GM19397 (cell line): ENCODE data around the gene FHL2.

Experiments used
- ATAC-seq: cut with Tn5 transposase; IDR thresholded peaks from one replicate; pipeline ENCODE4 v1.9.1; 2021; ENCODE audit warnings: mild to moderate bottlenecking, moderate library complexity; ENCODE audit not compliant: unreplicated experiment

The FHL2 gene

DNA sequence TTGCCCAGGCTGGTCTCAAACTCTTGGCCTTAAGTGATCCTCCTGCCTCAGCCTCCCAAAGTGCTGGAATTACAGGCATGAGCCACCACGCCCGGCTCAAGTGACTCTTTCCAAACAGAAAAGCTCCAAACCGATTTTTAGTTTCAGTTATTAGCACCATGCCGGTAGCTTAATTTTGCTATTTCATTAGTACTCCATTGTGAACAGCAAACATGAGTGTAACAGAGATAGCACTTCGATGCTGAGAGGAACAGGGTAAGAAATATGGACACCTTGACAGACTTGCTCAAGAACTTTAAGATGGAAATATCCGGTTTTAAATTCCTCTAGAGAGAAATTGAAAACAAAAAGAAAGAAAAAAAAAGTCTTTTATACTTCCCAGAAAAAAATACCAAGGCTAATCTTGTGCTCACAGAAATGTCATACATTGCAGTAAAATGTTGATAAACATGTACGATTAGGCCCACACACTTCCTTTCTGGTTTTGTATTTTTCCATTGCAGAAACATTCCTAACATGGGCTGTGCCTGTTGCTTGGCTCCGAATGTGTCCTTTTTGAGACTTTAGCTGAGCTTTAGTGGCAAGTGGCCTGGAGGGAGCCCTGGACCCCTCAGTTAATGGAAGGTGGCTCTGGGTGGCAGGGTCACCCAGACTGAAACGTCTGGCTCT is 18.3 kb downstream of the FHL2 start:
- no peak for ATAC-seq

DNA sequence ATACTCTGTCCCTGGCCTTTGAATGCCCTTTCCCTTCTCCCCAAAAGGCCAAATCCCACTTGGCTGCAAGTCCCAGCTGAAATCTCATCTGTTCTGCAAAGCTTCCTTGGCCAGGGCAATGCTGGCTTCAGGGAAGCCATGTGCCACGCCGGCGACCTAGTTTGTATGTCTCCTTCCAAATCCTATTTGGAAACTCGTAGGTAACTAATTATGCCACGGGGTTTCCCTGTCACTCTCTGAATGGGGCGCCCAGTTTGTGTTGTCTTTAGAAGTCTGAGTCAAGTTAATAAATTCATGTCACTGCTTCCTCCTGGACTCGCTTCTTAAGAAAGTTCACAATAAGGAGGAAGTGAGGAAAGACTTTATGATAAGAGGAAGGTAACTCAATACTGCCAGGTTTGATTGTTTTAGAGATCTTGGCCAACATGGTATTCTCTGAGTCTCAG is 19.1 kb downstream of the FHL2 start:
- no peak for ATAC-seq

DNA sequence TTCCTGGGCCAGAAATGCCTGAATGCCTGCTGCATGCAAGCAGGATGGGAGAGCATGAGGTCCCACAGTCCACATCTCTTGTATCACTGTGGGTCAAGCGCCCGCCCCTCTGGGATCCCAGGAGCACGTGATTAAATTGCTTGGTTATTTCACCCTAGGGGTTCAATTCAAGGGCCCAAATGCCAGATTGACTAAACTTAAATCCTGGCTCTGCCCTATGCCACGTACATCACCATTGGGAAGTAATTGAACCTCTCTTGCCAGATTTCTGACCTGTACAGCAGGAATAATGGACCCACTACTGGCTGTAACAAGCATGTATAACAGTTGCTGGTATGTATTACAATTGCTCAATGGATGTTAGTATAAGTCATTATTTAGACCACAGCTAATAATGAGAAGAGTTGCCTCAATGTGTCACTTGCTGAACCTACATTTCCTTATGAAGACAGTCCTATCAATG is 19.9 kb downstream of the FHL2 start:
- no peak for ATAC-seq

DNA sequence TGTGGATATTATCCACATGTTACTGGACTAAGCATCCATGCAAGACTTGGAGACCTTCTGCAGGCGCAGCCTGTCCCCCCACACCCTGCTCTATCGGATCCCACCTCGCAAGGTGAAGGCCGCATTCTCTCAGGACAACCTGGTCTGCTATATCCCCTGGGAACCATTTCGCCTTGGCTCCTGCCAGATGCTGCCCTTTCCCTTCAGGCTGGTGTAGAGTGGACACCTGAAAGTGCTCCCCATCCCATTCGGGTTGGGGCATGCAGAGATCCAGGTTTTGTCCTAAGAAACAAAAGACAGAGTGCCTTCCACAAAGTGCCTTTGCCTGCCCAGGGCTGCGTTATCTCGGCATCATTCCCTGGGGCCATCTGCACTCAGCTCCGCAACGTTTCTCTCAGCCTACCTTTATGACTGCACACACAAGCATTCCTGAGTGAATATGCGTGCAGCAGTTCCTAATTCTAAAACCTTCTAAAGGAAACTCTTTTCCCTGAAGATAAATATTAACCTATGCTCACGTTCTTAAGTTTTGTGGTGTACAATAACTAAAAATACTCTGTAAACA is 20.5 kb downstream of the FHL2 start:
- ATAC-seq: no peak

DNA sequence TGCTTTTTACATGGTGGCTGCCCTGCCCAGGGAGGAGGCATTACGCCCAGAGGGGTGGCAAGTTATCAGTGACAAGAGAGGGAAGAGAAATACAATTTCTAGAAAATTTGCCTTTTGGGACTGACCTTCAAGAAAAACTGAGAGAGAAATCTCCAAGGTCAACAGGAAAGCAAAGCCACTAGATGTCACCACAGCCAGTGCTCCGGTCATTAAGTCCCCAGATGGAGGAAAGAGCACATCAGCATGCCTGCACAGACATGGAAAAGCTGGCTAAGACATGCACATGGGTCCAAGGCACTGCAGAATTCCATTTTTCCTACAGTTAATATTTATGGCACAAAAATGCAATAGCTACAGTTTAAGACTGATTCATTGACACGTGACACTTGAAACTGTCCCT is 21.0 kb downstream of the FHL2 start:
- ATAC-seq: no peak

DNA sequence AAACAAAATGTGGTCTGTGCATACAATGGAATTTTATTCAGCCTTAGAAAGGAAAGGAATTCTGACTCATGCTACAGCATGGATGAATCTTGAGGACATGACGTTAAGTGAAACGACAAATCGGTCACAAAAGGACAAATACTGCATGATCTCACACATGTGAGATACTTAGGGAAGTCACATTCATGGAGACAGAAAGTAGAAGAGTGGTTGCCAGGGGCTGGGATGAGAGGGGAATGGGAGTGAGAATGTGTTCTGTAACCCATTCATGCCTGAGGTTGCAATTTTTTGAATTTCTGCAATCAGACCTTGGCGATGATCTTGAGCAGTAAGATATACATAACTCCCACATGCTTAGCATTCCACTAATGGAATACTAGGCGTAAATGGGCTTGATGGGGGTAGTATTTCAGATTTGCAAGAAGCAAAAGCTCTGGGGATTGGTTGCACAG is 22.0 kb downstream of the FHL2 start:
- ATAC-seq: no peak

DNA sequence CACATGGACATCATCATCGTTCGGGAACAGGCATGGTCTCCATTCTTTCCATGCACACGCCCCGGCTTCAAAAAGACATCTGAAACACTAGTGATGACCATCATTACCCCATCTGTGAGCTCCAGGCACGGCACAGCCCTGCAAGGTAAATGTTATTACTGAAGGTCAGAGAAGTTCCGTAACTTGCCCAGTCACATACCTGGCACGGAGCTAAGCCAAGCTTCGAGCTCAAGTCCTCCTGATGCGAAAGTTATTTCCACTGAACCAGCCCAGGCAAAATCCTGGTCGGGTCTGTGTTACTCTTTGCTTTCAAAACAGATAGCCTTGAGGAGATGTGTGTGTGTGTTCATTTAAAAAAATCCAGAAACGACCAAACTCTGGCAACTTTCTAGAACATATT is 22.8 kb downstream of the FHL2 start:
- ATAC-seq: no peak

DNA sequence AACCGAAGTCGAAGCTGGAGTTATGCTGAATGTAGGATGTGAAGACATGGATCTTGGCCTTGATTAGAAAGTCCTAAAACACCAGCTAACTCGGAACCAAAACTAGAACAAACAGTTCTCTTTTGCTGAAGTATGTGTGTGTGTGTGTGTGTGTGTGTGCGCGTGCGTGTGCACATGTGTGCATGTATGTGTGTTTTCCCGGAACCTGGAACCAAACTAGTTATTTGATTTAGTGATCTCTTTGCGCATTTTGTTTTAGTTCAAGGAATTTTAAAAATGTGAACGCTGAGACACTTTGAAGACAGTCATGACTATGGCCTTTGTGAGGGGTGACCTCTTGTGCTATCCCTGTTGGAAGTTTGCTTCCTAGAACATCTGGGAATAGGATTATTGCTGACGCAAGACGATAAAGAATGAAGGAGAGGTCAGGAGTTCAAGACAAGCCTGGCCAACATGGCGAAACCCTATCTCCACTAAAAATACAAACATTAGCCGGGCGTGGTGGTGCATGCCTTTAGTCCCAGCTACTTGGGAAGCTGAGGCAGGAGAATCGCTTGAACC is 23.8 kb downstream of the FHL2 start:
- ATAC-seq: no peak

DNA sequence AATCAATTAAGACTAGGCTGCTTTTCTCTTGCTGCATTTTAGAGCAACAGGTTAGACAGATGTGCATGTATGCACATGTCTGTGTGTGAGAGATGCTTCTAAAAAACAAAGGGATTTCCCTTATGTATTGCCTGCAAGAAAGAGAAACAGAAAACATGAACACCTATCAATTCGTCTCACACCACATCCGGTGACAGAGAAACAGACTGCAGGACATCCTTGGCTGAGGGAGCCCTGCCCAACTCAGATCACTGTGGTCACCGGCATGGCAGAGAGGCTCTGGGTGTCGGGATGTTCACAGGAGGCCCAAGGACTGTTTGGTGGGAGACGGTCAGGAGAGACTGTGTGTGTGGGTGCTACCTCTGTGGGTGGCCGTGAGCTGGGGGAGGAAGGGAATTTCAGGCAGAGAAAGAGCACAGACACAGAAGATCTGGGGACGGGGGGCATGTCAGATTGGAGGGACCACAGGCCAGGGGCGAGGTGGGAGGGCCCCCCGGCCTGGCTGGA is 24.9 kb downstream of the FHL2 start:
- ATAC-seq: peak; percentile 82

DNA sequence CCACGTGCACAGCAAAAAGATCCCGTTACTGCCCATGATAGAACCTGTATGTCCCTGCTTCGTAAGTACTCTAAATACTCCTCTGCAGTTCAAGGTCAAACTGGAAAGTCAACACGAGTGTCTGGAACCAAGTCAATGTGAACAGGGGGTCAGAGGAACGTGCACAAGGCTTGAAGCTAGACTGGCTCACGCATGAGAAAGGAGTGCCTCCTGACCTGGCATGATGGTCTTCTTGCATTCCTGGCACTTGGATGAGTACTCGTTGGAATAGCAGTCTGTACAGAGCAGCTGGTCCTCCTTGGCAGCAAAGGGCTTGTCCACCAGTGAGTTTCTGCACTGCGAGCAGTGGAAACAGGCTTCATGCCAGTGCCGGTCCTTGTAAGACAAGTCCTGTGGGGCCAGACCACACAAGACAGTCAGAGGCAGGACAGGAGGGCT is 25.5 kb downstream of the FHL2 start:
- ATAC-seq: peak; percentile 4

DNA sequence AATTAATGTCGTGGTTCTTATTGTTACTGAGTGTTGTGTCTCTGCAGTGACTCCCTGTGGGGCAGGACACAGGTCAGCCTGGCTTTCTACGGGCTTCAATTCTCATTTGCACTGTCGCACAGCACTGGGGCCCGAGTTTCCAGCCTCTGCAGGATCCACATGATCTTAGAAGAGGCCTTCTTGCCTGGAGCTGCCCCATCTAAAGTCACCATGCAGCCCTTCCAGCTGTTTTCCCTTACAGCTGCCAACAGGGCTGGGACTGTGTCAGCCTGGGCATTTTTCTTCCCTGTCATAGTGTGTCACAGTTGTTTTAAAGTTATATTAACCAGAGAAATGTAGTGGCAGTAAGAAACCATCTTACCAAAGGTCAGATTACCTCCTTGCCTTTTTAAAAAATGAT is 27.0 kb downstream of the FHL2 start:
- no peak for ATAC-seq

DNA sequence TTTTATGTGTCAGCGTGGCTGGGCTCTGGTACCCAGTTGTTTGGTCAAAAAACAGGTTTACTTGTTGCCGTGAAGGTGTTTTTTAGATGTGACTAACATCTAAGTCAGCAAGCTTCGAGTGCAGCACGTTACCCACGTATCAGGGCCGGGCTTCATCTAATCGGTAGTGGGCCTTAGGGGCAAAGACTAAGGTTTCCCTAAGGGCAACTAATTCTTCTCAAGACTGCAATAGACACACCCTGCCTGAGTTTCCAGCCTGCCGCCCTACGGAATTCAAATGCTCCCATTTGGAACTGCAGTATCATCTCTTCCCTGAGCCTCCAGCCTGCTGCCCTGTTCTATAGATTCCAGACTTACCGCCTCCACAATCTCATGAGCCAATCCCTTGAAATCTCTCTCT is 27.7 kb downstream of the FHL2 start:
- ATAC-seq: no peak

DNA sequence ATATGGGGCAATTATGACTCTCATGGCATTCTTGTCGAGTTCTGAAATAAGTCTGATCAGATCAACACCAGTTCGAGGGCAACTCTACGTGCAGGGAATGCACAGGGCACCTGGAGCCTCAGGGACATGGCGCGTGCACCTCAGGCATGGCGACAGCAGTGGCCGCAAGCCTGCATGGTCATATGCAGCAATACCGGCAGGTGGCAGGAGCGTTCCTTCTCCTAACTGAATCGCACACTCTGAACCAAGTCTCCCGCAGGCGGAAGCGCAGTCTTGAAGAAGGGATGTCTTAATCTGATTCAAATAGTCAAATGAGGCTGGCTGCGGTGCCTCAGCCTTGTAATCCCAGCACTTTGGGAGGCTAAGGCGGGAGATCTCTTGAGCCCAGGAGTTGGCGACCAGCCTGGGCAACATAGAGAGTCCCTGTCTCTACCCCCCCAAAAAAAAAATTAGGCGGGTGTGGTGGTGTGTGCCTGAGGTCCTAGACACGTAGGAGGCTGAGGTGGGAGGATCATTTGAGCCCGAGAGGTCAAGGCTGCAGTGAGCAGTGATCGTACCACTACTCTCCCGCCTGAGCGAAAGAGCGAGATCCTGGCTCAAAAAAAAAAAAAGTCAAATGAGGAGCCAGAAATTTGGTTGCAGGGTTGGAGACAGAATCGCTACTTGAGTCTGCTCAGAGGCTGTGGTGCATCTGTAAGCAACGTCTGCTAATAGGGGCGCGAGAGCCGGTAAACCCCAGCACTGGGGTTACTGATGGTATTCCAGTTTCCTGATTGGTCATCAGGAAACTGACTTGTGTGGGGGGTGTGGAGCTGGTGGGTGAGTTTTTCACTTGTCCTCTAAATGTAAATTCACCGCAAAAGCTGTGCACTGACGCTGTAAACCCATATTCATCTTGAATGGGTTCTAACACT is 28.8 kb downstream of the FHL2 start:
- ATAC-seq: peak; percentile 85

DNA sequence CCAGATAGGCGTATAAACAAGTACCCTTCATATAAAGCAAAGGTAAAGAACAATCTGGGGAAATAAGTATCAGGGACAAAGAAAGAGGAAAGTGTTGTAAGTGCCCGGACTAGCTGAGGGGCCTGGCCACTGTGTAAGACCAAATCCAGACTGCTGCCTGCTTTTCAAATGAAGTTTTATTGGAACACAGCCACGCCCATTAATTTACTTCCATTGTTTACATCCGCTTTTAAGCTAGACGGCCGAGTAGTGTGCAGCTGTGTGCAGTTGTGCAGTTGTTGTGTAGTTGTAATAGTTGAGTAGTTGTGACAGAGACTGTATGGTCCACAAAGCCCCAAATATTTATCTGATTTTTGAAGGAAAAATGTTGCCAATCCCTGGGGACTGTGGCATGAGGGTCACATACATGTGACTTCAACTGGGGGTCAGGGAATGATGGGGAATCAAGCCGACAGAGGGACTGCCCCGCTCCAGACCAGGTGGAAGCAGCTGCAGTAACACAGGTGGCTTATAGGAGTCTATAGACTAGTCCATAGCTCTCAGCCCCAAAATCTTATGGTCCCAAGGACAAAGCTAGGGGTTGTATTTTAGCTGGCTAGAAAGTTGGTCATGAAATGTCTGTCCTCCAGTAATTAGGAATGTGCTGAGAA is 30.0 kb downstream of the FHL2 start:
- ATAC-seq: no peak

DNA sequence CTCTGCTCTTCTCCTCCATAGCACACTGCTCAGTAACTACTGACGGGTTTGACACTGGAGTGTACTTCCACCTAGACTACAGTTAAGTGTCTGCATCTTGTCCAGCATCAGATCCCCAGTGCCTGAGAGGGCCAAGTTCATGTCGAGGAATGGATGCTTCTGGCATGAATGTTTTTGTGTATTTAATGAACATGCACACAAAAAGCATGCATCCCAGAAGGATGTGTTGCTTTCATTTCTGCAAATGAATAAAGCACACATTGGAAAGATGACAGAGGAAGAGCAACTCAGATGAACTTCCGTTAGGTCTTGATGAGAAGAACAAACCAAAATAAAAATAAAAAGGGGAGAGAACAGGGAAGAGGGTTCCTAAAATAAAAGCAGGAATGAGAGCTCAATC is 33.6 kb downstream of the FHL2 start:
- no peak for ATAC-seq

DNA sequence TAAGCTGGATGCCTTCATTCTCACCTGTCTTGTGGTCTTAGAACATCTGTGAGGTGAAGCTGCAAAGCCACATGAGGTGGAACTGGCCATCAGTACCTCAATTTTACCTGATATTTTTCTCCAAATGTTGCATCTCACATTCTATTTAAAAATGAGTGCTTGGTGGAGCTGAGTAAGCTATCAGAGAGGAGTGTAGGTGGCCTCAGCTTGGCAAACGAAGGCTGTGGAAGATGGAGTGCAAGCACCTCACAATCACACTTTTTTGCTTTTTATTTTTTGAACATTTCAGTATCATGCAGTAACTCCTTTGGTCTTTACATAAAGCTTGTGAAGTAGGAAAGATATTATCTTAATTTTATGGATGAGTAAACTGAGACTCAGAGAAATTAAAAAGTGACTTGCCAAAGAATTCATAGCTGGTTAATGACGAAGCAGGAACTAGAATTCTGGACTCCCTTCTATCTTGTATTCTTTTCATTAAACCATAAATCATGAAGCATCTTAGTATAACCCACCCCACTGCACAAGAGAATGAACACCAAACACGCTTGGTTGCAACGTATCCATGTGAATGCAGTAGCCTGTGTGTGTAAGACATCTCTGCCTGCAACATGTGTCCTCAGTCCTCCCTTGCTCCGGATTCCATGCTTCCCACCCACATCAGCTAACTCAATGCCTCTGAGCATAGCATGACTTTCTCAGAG is 34.3 kb downstream of the FHL2 start:
- no peak for ATAC-seq

DNA sequence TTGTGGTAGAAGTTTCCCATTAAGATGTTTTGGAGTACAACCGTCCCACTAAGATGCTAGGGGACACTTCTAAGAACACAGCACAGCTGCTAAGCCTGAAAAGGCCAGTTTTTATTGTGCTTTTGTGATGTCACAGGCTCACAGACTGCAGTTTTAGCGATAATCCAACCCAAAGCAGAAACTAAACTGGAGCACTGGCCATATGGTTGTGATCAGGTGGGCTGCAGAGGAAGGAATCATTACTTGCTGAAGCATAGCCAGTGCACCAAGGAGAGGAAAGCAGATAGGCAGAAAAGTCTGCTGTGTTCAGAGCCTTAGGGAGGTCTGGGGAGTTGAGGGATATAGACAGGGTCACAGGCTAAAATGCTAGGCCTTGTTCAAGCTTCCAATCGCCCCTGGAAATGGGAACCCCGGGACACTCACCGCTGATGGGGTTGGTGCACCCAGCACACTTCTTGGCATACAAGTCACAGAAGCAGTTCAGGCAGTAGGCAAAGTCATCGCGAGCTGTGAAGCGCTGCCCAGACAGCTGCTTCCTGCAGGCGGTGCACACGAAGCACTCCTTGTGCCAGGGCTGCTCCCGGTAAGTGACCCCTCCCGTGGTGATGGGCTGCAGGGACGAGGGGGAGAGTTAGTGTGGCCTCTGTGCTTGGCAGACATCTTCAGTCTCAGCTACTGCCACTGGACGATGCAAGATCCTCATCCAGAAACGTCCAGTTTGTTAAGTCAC is 35.8 kb downstream of the FHL2 start:
- ATAC-seq: no peak

DNA sequence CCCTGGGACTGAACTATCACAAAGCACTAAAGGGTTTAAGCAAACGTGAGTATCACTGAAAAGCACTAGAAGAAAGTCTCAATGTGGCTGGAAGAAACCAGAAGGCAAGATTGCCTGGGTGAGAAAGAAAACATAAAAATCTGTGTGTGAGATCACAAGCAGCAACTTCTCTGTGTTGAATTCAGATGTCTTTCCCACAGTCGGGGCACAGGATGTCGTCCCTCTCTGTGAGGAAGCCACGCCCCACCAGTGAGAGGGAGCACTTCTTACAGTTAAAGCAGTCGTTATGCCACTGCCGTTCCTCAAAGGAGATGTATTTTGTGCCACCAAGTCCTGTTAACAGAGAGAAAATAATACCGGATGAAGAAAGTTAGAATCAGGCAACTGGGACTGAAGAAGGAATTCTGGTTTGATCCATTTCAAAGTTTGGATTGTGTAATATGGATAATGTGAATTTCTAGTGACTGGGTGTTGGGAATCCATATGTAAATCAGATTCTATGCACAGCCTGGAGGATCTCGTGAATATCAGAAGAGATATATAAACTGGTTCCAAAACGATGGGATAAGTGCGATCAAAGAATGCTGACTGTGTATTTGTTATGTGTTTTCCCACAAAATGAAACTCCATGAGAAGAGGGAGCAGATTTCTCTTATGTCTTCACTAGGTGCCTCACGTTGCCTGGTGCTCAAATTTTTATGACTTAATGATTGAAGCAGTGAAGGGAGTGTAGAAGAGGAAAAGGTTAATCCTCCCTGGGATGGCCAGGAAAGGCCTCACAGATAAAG is 37.6 kb downstream of the FHL2 start:
- no peak for ATAC-seq

DNA sequence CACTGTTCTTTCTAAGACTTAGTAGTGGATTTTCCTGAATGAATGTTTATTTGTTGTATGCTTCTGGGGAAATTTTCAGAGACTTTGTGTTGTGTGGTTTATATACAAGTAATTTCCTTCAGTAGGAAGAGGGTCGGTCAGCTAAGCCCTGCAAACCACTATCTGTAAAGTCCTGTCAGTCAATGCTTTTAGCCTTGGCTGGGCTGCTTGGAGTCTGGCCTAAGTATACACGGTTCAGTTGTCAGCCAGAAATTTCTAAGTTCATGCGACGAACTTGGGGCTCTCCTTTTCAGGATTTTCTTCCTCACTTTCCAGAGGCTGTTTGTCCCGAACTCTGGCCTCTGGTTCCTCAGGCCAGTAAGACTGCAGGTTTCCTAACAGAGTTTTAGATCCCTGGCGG is 40.3 kb downstream of the FHL2 start:
- no peak for ATAC-seq
